T47D (cell line): ENCODE measurements around the gene ABHD8.
A peak's percentile ranks its signal among the peaks of the same experiment; 100 is the strongest.

Source experiments
- DNase-seq, 2 experiments: peaks; one replicate each; pipeline versions ENCODE4 v3.0.0 to v3.0.0-alpha.2; 2011 to 2012; ENCODE audit warnings: low read depth in 1 of 2, low spot score in 1 of 2
- JUND ChIP-seq: IDR thresholded peaks from 2 replicates; pipeline ENCODE4 v1.6.1; 2012; ENCODE audit warnings: low read depth
- in situ Hi-C: cut with HindIII; loops from 2 replicates; pipeline ENCODE4 v1.10.0; 2016; ENCODE audit warnings: low sequenced_read_pairs, low pct_unique_long_range_greater_than_20kb

ABHD8 gene

DNA sequence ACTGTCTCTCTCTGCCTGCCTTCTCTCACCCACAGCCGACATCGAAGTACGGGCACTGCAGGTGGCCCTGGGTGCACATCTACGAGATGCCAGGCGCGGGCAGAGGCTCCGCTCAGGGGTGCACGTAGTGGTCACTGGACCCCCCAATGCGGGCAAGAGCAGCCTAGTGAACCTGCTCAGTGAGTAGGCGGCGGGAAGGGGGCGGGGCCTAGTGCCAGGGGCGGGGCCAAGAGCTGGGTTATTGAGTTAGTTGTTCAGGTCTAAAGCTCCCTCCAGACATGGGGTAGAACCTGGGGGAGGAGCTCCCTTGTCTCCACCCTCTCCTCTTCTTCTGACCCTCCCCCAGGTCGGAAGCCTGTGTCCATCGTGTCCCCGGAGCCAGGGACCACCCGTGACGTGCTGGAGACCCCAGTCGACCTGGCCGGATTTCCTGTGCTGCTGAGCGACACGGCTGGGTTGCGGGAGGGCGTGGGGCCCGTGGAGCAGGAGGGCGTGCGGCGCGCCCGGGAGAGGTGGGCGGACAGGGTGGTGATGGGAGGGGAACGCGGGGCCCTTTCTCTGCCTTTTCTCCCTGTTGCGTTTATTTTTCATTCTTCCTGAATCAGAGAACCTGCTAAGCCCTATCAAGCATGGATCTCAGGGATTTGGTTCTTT, 36.0 kb upstream of the ABHD8 start:
- DNase-seq, result peak in 1 of 2 experiments; percentile 65
- TF ChIP-seq JUND, result no peak
- in situ Hi-C loops, result no loop called here

DNA sequence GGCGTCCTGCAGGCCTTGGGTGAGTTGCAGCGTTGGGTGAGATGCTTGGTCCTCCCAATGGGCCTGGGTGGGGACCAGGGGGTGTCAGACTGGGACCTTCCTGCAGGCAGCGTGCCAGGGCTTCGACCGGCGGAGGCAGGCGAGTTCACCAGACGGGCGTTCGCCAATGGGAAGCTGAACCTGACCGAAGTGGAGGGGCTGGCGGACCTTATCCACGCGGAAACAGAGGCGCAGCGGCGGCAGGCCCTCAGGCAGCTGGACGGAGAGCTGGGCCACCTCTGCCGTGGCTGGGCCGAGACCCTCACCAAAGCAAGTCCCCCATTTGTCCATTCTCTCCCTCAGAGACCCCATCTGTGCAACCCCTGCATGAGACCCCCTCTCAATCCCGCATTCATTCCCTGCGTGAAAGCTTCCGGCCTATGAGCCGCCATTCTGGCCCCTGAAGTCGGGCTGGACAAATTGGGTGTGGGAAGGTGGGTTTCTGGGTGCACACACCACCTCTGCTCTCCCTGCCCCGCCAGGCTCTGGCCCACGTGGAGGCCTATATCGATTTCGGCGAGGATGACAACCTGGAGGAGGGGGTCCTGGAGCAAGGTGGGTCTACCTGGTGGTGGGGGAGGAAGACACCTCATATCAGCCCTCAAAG, 35.3 kb upstream of the ABHD8 start:
- in situ Hi-C loops, result no loop called here
- TF ChIP-seq JUND, result no peak
- no peak for DNase-seq

DNA sequence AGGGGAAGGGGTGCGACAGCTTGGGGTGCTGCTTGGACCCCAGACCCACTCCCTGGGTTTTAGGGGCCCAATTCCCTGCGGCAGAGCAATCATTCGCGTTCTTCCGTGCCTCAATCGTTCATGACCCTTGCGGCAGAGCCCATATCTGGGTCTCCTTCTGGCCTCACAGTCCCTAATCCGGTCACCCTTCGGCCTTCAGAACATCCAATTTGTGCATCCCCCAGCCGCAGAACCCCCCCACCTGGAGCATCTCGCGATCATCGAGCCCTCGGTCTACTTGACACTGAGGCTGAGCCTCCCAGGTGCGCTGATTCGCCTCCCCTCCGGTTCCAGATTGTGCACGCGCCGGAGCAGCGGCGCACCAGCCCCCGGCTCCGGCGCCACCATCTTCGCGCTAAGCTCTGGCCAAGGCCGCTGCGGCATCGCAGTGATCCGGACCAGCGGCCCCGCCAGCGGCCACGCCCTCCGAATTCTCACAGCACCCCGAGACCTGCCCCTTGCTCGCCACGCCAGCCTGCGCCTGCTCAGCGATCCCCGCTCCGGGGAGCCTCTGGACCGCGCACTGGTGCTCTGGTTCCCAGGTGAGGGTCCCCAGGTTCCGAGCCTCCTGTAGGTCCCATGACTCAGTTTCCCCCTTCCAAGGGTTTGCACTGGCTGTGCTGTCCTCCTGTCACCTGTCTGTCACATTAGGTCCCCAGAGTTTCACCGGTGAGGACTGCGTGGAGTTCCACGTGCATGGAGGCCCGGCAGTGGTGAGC, 34.6 kb upstream of the ABHD8 start:
- peak in 1 of 2 experiments; percentile 39 for DNase-seq
- in situ Hi-C loops, result no loop called here
- TF ChIP-seq JUND, result no peak

DNA sequence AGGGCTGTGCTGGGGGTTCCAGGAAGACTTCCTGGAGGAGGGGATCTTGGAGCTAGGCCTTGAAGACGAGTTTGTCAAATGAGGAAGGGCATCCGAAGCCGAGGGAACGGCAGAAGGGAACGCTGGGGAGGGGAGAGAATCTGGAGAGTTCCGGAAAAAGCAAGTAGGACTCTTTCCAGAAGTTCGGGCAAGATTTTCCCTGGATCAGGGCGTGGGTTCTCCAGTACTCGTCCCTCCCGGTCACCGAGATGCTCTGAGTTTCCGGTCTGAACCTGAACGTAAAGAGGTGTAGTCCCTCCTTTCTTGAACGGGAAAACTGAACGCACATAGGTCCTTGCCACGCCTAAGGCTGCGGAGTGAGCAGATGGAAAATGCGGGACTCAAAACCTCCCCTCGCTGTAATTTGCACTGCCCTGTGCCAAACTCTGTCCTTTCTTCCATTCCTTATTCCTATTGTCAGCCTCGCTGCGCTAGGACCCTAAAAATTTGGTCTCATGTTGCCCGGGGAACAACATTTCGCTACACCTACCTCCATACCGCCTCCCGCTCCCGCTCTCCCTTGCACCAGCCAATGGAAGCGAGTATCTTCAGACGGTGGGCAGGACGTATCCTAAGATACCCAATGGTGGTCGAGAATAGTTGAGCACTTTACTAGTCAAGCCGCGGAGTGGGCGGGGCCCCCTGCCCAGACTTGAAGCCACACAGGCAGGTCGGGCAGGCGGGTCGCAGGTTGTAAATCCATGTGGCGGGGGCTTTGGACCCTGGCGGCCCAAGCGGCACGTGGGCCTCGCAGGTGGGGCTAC, 33.8 kb upstream of the ABHD8 start, which contains the start of gene GTPBP3:
GTPBP3 (plus strand) TSS at position 682 of the 803 bp plus-strand sequence; CDS start at position 741, 59 bp downstream.
- TF ChIP-seq JUND, result no peak
- DNase-seq, result peak; percentile 93 to 98
- in situ Hi-C loops, result no loop called here

DNA sequence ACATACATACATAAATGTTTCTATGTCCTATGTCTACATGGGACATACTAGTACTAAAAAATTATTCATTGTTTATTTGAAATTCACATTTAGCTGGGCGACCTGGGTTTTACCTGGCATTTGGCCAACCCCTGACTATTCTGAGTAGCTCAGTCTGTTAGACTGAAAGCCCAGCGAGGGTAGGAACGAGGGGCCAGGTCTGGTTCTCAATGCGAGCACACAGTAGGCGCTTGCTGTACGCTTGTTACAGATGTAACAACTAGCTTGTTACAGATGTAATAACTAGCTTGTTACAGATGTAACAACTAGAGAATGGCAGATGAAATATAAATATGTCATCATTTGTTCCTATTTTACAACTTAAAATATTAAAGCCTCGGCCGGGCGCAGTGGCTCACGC, 32.4 kb upstream of the ABHD8 start:
- no peak for TF ChIP-seq JUND

DNA sequence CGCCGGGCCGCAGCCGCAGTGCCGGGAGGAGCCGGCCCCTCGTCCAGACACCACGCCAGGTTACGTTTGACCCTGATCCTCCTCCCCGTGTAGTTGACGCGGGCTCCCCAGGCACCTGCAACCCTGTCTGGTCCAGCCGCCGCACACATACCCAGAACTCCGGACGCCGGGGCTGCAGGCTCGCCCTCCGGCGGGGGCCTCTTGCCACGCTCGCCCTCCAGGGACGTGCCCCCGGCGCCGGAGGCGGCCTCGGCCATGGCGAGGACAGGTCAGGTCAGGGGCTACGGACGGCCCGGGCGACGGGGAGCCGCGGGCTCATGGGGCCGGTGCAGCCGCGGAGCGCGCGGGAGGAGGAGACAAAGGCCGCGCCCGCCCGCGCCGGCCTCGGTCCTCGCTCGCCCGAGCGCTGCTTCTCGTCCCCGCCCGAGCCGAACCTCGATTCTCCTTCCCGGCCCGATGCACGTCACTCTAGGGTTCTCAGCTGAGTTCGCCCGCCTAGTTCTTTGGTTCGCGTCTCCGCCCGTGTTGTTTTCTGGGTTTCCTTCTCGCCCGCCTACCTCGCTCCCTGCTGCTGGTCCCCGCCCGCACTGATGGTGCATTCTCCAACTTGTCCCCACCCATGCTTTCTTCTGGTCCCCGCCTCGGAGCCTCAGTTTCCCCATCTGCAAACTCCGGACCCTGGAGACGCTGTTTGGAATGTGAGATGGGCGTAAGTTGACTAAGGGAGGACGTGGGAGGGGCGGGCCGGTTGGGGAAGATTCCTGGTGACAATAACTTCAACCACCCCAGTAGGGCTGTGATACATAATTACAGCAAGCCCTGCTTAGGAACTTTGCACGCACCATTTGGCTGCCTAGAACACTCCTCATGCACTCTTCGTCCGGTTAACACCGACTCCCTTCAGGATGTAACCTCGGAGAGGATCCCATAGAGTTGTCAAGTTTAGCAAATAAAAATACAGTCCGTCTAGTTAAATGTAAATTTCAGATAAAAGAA, 31.5 kb upstream of the ABHD8 start, which contains the start of gene ANO8:
ANO8 (minus strand) TSS at position 442 of the 996 bp plus-strand sequence; CDS start at position 257, 185 bp downstream.
- in situ Hi-C loops, result no loop called here

More for the DNA sequence above, 32.4 kb upstream of the ABHD8 start:
- in situ Hi-C loops, result no loop called here
- no peak for DNase-seq

DNA sequence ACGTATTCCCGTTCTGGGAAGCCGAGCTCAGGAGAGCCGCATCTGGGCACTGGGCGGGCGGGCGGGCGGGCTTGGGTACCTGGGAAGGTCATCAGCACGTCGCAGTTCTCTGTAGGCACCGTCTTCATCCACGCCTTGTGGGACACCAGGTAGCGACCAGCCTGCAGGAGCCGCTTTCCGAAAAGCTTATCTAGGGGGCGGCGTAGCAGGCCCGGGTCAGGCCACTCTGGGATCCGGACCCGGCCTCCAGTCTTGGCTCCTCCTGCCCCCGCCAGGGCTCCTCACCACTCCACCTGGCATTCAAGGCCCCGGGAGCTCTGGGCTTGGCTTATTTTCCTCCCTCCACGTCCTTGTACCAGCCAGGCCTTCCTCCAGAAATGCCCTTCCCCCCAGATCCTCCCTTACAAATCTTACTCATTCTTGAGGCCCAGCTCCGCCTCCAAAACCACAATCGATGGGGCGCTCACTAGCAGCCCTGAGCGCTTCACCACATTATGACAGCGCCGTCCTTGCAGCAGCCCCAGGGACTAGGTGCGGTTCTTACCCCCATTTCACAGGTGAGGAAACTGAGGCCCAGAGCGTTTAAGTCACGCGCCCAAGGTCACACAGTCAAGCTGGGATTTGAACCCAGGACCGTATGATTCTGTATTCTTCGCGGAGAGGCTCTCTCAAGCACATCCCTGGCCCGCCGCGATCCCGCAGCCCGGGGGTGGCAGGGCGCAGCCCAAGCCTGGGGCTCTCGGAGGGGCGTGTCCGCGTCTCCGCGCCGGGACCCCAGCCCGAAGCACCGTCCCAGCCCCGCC, 30.6 kb upstream of the ABHD8 start:
- no peak for TF ChIP-seq JUND
- in situ Hi-C loops, result no loop called here
- peak in 1 of 2 experiments; percentile 61 for DNase-seq

More for the DNA sequence above, 31.5 kb upstream of the ABHD8 start, which contains the start of gene ANO8:
- no peak for TF ChIP-seq JUND
- DNase-seq, result peak; percentile 92 to 98

DNA sequence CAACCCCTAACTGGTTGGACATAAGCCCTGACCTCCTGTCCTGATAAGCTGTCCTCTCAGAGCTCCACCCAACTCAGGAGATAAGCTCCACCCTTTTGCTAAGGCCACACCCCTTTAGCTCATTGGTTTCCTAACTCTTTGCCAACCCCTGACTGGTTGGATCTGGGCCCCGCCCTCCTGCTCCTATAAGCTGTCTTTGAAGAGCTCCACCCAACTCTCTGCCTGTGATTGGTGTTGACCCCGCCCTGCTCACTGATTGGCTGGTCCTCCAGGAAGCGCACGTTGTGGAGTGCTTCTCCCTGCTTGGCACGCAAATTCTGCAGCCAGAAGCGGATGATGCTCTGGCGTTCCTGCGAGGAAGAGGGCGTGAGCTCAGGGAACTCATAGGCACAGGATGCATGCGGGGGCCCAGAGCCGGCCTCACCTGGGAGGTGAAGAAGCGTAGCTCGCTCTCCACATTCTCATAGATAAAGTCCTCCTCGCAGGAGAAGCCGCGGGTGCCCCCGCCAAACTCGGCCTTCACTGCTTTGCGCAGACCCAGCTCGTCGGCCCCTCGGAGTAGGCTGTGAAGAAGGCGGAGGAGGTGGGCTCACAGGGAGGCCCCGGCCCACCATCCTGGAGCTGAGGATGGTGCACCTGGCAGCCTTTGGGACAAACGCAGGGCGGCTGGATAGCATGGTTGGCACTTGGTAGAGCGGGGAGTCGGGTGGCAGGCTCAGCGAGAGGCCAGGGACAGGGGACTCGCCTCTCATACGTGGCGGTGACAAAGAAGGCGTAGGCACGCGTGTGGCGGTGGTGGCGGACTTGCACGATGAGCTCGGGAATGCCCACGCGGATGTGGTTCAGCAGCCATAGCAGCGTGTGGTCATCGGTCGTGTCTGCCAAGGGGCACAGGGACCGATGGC, 29.7 kb upstream of the ABHD8 start:
- peak in 1 of 2 experiments; percentile 92 for DNase-seq
- in situ Hi-C loops, result no loop called here
- no peak for TF ChIP-seq JUND

DNA sequence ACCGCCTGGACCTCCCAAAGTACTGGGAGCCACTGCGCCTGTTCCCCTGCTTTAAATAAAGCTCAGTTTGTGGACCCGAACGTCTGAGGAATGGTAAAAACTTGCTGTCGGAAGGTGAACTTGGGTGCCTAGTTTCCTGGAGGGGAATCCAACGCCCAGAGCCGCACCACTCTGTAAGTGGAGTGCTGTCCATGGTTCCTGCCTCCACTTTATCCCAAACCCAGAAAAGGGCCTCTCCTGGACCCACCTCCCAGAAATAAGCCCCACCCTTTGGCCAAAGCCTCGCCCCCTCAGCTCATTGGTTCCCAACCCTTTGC, 29.1 kb upstream of the ABHD8 start:
- no peak for DNase-seq
- no peak for TF ChIP-seq JUND
- in situ Hi-C loops, result no loop called here
